GM12892 (cell line): ENCODE measurements around the gene WNT5A.
A peak's percentile ranks its signal among the peaks of the same experiment; 100 is the strongest.

Experiments used
- DNase-seq: peaks from one replicate; pipeline ENCODE4 v3.0.0; 2011; ENCODE audit not compliant: insufficient read length
- FAIRE-seq: peaks from 2 replicates; lab custom pipeline; 2011; peaks lifted over from hg19 to GRCh38; lab: Jason Lieb, UNC
- POLR2A ChIP-seq: IDR thresholded peaks from 2 replicates; pipeline ENCODE4 v1.6.1; 2011; ENCODE audit warnings: low read depth, low read length, control low read depth
- POLR2AphosphoS5 ChIP-seq: IDR thresholded peaks from 2 replicates; pipeline ENCODE4 v1.6.1; 2011; ENCODE audit warnings: low read depth, low read length, control low read depth
- TAF1 ChIP-seq: IDR thresholded peaks from 2 replicates; pipeline ENCODE4 v1.6.1; 2011; ENCODE audit warnings: low read depth, mild to moderate bottlenecking, control low read depth, low read length, borderline replicate concordance

WNT5A gene

DNA sequence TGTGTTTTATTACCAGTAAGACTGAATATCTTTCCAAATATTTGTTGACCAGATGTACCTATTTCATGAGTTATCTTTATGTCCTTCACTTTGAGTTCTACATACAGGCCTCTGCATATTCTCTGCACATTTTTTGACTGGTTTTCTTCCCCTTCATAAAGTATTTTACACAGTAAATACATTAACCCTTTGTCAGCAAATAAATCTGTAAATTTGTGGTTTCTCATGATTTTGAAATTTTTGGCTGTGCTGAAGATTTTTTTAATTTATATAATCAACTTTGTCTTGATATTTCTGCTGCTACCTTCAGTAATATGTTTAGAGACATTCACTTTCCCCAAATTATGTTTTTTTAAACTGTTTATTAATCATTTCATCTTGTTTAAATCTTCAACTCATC lies 50.5 kb downstream of the WNT5A start:
- FAIRE-seq = no peak
- no peak for DNase-seq
- TF ChIP-seq POLR2AphosphoS5 = no peak
- no peak for TF ChIP-seq TAF1
- no peak for TF ChIP-seq POLR2A

DNA sequence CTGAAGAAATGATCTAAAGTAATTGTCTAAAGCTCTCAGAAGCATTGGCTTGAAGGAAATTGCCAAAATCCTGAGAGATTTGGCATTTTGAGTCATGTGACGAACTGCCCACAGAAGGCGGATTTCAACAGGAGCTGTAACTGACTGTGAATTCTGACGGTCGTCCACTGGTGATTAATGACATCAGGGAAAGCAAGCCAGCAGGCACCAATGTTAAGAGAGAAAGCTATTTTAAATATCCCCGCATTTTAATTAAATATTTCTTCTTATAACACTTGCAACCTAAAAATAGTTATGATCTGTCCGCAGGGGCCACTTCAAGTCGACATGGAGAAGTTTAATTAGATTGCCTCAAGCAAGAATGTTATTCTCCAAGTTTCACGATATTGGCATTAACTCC lies 51.6 kb downstream of the WNT5A start:
- TF ChIP-seq POLR2A = no peak
- no peak for TF ChIP-seq TAF1
- TF ChIP-seq POLR2AphosphoS5 = no peak
- DNase-seq = no peak
- FAIRE-seq = no peak

DNA sequence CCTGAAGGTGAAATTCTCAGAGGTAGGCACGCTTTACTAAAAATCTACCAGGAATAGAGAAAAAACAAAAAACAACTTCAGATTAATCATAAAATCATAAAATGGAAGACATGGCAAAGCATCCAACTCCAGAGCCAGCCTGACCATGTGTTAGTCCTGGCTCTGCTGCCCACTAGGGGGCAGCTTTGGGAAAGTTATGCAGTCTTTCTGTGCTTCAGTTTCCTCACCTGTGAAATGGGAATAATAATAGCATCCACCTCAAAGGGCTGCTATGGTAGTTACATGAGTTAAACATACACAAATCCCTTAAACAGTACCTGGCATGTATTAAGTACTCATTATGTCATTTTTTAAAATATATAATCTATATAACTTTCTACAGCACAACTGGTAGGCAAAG lies 52.3 kb downstream of the WNT5A start:
- DNase-seq (peak; percentile 3), FAIRE-seq (peak; percentile 70)
- TF ChIP-seq POLR2AphosphoS5 (no peak), TAF1 (no peak), POLR2A (no peak)

DNA sequence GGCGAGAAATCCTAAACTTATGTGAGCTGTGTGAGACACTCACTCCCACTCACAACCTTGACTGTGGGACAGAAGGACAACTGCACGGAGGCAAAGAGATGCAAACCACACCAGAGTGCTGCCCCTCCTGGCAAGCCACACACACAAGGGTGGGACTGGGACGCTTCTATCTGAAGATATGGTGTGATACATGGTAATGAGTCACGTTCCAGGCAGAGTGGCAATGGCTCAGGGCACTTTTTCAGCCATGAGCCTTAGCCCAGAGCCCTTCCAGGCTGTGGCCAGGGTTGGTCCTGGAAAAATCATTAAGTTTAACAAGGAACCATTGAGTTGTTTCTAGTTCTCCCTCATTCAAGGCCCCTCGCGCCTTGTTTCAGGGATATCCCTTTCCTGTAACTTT lies 56.1 kb downstream of the WNT5A start:
- no peak for TF ChIP-seq POLR2A
- no peak for TF ChIP-seq TAF1
- no peak for TF ChIP-seq POLR2AphosphoS5
- FAIRE-seq (no peak), DNase-seq (no peak)

DNA sequence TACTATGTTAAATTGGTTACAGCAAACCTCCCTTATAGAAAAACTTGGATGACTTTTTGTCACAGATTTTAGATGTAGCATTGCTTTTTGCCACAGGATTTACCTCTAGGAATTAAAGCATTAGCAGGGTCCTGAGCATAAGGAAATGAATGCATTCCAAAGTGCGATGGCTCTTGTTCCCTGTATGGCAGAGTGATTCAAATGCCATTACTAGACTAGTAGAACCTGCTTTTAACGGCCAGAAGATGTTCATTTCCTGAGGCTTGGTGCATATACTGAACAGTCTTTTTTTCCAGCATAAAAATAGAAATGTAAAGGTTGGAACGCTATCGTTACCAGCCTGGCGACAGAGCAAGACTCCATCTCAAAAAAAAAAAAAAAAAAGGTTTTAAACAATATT lies 59.4 kb downstream of the WNT5A start:
- DNase-seq = no peak
- no peak for FAIRE-seq
- TF ChIP-seq TAF1 (no peak), POLR2AphosphoS5 (no peak)

GRCh38 chr3:55426486-55426885 lies 60.6 kb downstream of the WNT5A start:
- FAIRE-seq = no peak
- DNase-seq = no peak
- no peak for TF ChIP-seq POLR2AphosphoS5
- TF ChIP-seq TAF1 = no peak
- no peak for TF ChIP-seq POLR2A

DNA sequence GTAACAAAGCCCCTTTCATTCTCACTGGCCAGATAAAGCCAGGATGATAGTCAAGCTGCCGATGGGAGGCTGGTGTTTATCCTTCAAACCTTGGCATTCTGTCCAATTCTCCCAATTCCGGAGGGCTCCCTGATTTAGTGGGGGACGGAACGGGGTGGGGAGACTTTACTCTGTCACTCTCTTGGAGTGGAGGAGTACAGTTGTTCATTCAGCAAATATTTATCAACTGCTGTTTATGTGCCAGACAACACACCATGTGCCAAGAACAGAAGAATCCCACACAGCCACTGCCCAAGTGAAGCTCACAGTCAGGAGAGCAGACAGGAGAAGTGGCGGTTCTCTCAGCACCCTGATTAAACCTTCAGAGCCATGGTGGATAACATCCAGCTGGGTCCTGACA lies 63.3 kb downstream of the WNT5A start:
- no peak for TF ChIP-seq POLR2AphosphoS5
- no peak for TF ChIP-seq TAF1
- FAIRE-seq = no peak

DNA sequence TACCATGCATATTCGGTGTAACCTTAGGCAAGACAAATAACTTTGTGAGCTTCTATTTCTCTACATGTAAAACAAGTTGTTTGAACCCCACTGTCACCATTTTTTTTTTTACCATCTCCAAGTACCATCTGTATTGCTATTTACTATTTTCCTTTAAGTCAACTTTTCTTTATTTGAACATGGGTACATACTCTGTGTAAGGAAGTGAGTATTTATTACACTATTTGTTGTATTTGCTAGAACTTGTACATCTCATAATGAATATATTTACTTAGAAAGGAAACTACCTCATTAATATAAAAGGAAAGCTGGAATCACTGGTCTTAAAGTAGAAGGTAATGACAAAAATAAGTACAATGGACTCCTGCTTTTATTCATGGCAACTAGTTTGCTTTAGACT lies 69.9 kb downstream of the WNT5A start:
- no peak for DNase-seq
- TF ChIP-seq POLR2AphosphoS5 (no peak), TAF1 (no peak), POLR2A (no peak)
- no peak for FAIRE-seq

More for the DNA sequence above, 63.3 kb downstream of the WNT5A start:
- DNase-seq = no peak

GRCh38 chr3:55416331-55416821 lies 70.7 kb downstream of the WNT5A start:
- TF ChIP-seq POLR2A (no peak), POLR2AphosphoS5 (no peak), TAF1 (no peak)
- DNase-seq (no peak), FAIRE-seq (no peak)
